22Rv1 (cell line): ENCODE measurements around the gene KRTAP5-7.
"Not testable (repeated sequence)": the region's sequence is repeated elsewhere in the genome, so short reads cannot be mapped to it uniquely, and the experiment has no call there.

ENCODE experiments used
- ZFX ChIP-seq: fragments of 450-650 bp; IDR thresholded peaks from 2 replicates; pipeline ENCODE4 v1.6.1; 2017; ENCODE audit warnings: antibody characterized with exemption, borderline replicate concordance
- TF ChIP-seq, protein P1 (sequence below): fragments of 450-650 bp; IDR thresholded peaks from 2 replicates; pipeline ENCODE4 v1.5.1; 2017; ENCODE audit warnings: mild to moderate bottlenecking

GRCh38 chr11:71534711-71535608 lies 7.9 kb downstream of the KRTAP5-7 start:
- TF ChIP-seq, protein P1, sequence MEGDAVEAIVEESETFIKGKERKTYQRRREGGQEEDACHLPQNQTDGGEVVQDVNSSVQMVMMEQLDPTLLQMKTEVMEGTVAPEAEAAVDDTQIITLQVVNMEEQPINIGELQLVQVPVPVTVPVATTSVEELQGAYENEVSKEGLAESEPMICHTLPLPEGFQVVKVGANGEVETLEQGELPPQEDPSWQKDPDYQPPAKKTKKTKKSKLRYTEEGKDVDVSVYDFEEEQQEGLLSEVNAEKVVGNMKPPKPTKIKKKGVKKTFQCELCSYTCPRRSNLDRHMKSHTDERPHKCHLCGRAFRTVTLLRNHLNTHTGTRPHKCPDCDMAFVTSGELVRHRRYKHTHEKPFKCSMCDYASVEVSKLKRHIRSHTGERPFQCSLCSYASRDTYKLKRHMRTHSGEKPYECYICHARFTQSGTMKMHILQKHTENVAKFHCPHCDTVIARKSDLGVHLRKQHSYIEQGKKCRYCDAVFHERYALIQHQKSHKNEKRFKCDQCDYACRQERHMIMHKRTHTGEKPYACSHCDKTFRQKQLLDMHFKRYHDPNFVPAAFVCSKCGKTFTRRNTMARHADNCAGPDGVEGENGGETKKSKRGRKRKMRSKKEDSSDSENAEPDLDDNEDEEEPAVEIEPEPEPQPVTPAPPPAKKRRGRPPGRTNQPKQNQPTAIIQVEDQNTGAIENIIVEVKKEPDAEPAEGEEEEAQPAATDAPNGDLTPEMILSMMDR = not testable (repeated sequence)
- not testable (repeated sequence) for TF ChIP-seq ZFX
